GM21515 (cell line): Measurements from ENCODE around the gene TFEB.

ENCODE experiments used
- ATAC-seq: cut with Tn5 transposase; IDR thresholded peaks from one replicate; pipeline ENCODE4 v1.9.1; 2021; ENCODE audit not compliant: unreplicated experiment

Gene TFEB

GRCh38 chr6:41707565-41708200, 27.7 kb downstream of the TFEB start:
- no peak for ATAC-seq

GRCh38 chr6:41706876-41707564, 28.4 kb downstream of the TFEB start:
- ATAC-seq = no peak

- ATAC-seq = peak; percentile 68
Measured at GRCh38 chr6:41705996-41706835, 29.2 kb downstream of the TFEB start.

GRCh38 chr6:41705311-41705995, 30.0 kb downstream of the TFEB start:
- ATAC-seq = no peak

- ATAC-seq = no peak
Measured at GRCh38 chr6:41704656-41705310, 30.6 kb downstream of the TFEB start.

GRCh38 chr6:41704028-41704427, 31.4 kb downstream of the TFEB start:
- no peak for ATAC-seq

GRCh38 chr6:41702771-41703494, 32.5 kb downstream of the TFEB start:
- no peak for ATAC-seq

GRCh38 chr6:41702089-41702745, 33.2 kb downstream of the TFEB start:
- ATAC-seq = no peak

- no peak for ATAC-seq
Measured at GRCh38 chr6:41700463-41701347, 34.7 kb downstream of the TFEB start.

GRCh38 chr6:41699063-41699462, 36.3 kb downstream of the TFEB start:
- ATAC-seq = no peak

- no peak for ATAC-seq
Measured at GRCh38 chr6:41697861-41698781, 37.3 kb downstream of the TFEB start.

GRCh38 chr6:41696788-41697187, 38.6 kb downstream of the TFEB start:
- ATAC-seq = no peak

- no peak for ATAC-seq
Measured at GRCh38 chr6:41695825-41696224, 39.6 kb downstream of the TFEB start.

- ATAC-seq = no peak
Measured at GRCh38 chr6:41694815-41695526, 40.4 kb downstream of the TFEB start.

GRCh38 chr6:41693281-41694240, 41.8 kb downstream of the TFEB start:
- ATAC-seq = no peak

- no peak for ATAC-seq
Measured at GRCh38 chr6:41692730-41693129, 42.7 kb downstream of the TFEB start.
